C4-2B (cell line): ENCODE measurements around the gene CCDC3.

Experiments used
- CTCF ChIP-seq: fragments of 450-650 bp; conservative IDR thresholded peaks from 2 replicates; pipeline ENCODE4 v1.5.1; 2017; ENCODE audit warnings: mild to moderate bottlenecking
- ZFX ChIP-seq: fragments of 450-650 bp; IDR thresholded peaks from 2 replicates; pipeline ENCODE4 v1.6.1; 2017

DNA sequence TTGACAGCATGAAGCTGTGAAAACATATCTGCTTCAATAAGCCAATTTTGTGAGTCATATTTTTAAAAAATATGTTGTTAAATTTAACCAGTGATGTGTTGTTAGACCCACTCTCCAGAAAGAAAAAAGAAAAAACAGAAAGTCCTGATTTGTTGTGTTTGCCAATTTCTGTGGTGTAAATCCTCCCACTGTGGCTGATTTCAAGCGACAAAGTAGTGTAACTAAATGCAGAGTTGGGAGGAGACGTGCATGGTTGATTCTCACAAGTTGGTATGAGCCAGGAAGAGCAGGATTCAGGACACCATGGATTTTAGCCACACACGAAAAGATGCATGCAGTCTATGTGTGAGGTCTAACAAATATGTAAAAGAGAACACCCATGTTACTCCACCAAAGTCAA, 139.1 kb downstream of the CCDC3 start:
- TF ChIP-seq CTCF (no peak), ZFX (no peak)
